OCI-LY1 (cell line): ENCODE measurements around the gene TLR9.

Source experiments
- H2AFZ ChIP-seq: fragments of 200-600 bp; sonication (generic), shearing (Covaris generic); 2 replicates; pipeline ENCODE4 v1.6.0; 2014; ENCODE audit warnings: antibody characterized with exemption, mild to moderate bottlenecking, low read length
- H3F3A ChIP-seq: fragments of 200-600 bp; sonication (generic), shearing (Covaris generic); 2 replicates; pipeline ENCODE4 v1.6.0; 2014; ENCODE audit warnings: mild to moderate bottlenecking, antibody characterized with exemption, low read length, moderate library complexity; ENCODE audit not compliant: insufficient read depth
- H3K27ac ChIP-seq: fragments of 200-600 bp; sonication (generic); 2 replicates; pipeline ENCODE4 v1.5.1; 2014; ENCODE audit warnings: low read length, mixed run types, mild to moderate bottlenecking, low read depth; ENCODE audit not compliant: poor library complexity, severe bottlenecking
- H3K27me3 ChIP-seq: fragments of 200-600 bp; sonication (generic); 2 replicates; pipeline ENCODE4 v1.6.0; 2014; ENCODE audit warnings: antibody characterized with exemption, mild to moderate bottlenecking, low read length, moderate library complexity; ENCODE audit not compliant: insufficient read depth
- H3K36me3 ChIP-seq: fragments of 200-600 bp; sonication (generic); 2 replicates; pipeline ENCODE4 v1.6.1; 2014; ENCODE audit warnings: mild to moderate bottlenecking, antibody characterized with exemption, low read length, moderate library complexity, mixed read lengths; ENCODE audit not compliant: insufficient read depth
- H3K4me1 ChIP-seq: fragments of 200-600 bp; sonication (generic); 2 replicates; pipeline ENCODE4 v1.5.1; 2014; ENCODE audit warnings: mild to moderate bottlenecking, low read length, moderate library complexity; ENCODE audit not compliant: insufficient read depth, severe bottlenecking
- H3K4me2 ChIP-seq: fragments of 200-600 bp; sonication (generic), shearing (Covaris generic); 2 replicates; pipeline ENCODE4 v1.6.1; 2014; ENCODE audit warnings: low read length
- H3K4me3 ChIP-seq: fragments of 200-600 bp; sonication (generic); 2 replicates; pipeline ENCODE4 v1.5.1; 2014; ENCODE audit warnings: low read length, low read depth, mild to moderate bottlenecking, mixed read lengths; ENCODE audit not compliant: poor library complexity, severe bottlenecking
- H3K79me2 ChIP-seq: fragments of 200-600 bp; shearing (Covaris generic); 2 replicates; pipeline ENCODE4 v1.6.1; 2016; ENCODE audit warnings: mixed run types, low read length, mixed read lengths; ENCODE audit not compliant: insufficient read depth
- H3K9ac ChIP-seq: fragments of 200-600 bp; sonication (generic), shearing (Covaris generic); 2 replicates; pipeline ENCODE4 v1.6.1; 2014; ENCODE audit warnings: mild to moderate bottlenecking, low read length, mixed read lengths
- H3K9me2 ChIP-seq: fragments of 200-600 bp; sonication (generic), shearing (Covaris generic); 2 replicates; pipeline ENCODE4 v1.6.1; 2014; ENCODE audit warnings: low read depth, mild to moderate bottlenecking, low read length, mixed read lengths
- H3K9me3 ChIP-seq: fragments of 200-600 bp; shearing (Covaris generic); 2 replicates; pipeline ENCODE4 v1.6.1; 2014; ENCODE audit warnings: low read length, mixed read lengths
- H4K20me1 ChIP-seq: fragments of 200-600 bp; sonication (generic), shearing (Covaris generic); 2 replicates; pipeline ENCODE4 v1.6.0; 2016; ENCODE audit warnings: mild to moderate bottlenecking, low read length; ENCODE audit not compliant: insufficient read depth
- EZH2 ChIP-seq: fragments of 200-600 bp; sonication (generic), shearing (Covaris generic); IDR thresholded peaks from 2 replicates; pipeline ENCODE4 v1.8.0; 2017; ENCODE audit warnings: borderline replicate concordance, mixed run types, mild to moderate bottlenecking, antibody characterized with exemption, low read length, moderate library complexity, mixed read lengths
- TF ChIP-seq, protein P1 (sequence below): fragments of 200-600 bp; sonication (generic), shearing (Covaris generic); IDR thresholded peaks from 2 replicates; pipeline ENCODE4 v1.5.1; 2017; ENCODE audit warnings: mild to moderate bottlenecking, antibody characterized with exemption, low read length, moderate library complexity, mixed read lengths

The TLR9 gene

DNA sequence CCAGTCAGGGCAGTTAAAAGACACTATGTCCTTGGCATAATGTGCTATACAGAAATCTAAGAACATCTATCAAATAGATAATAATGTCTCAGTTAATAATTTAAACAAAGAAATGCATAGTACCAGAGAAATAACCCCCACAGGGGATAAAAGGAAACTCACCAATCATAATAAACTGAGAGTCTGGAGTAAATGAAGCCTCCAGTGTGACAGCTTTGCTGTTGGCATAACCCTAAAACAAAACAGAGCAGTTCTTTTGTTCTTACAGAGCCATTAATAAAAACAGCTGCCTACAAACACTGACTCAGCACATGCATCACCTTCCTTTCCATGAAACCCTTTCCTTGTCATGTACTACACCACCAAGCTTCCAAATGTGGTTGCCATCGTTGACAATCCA, 33.6 kb upstream of the TLR9 start:
- no peak for TF ChIP-seq EZH2
- TF ChIP-seq, protein P1, sequence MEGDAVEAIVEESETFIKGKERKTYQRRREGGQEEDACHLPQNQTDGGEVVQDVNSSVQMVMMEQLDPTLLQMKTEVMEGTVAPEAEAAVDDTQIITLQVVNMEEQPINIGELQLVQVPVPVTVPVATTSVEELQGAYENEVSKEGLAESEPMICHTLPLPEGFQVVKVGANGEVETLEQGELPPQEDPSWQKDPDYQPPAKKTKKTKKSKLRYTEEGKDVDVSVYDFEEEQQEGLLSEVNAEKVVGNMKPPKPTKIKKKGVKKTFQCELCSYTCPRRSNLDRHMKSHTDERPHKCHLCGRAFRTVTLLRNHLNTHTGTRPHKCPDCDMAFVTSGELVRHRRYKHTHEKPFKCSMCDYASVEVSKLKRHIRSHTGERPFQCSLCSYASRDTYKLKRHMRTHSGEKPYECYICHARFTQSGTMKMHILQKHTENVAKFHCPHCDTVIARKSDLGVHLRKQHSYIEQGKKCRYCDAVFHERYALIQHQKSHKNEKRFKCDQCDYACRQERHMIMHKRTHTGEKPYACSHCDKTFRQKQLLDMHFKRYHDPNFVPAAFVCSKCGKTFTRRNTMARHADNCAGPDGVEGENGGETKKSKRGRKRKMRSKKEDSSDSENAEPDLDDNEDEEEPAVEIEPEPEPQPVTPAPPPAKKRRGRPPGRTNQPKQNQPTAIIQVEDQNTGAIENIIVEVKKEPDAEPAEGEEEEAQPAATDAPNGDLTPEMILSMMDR, result no peak
- Histone ChIP-seq H3K27me3 (no peaks in the 10 kb centered on the region), H3K9me3 (no peaks in the 10 kb centered on the region), H3K36me3 (peaks cover 96% of the 10 kb centered on the region), H3K4me3 (no peak overlapping the region), H3K9me2 (no peaks in the 10 kb centered on the region), H3K79me2 (no peaks in the 10 kb centered on the region), H3F3A (no peaks in the 10 kb centered on the region), H3K9ac (no peak overlapping the region), H3K4me1 (peaks cover 7% of the 10 kb centered on the region), H4K20me1 (no peaks in the 10 kb centered on the region), H3K27ac (no peak overlapping the region), H3K4me2 (no peak overlapping the region), H2AFZ (no peak overlapping the region)

DNA sequence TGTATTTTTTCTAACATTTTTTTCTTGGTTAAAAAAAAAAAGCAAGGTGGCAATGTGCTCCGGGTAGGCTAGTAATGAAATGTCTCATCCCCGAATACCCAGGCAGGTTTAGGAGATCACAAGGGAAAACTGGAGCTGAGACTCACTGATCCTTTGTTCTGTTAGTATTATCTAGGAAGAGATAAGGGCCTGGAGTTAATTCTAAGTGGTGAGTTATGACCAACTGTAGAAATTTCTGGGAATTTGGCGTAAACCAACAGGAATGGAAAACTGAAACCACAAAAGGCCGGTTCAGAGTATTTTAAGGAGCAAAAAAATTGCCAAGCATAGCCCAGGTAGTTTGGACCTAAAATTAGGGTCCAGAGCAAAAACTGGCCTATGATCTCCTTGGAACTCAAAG, 32.5 kb upstream of the TLR9 start:
- H3K4me3 ChIP-seq, result no peak overlapping the region
- H3F3A ChIP-seq, result no peaks in the 10 kb centered on the region
- no peak overlapping the region for H2AFZ ChIP-seq
- H3K36me3 ChIP-seq, result peaks cover 93% of the 10 kb centered on the region
- H3K79me2 ChIP-seq, result no peaks in the 10 kb centered on the region
- no peak overlapping the region for H3K9ac ChIP-seq
- peaks cover 18% of the 10 kb centered on the region for H3K4me1 ChIP-seq
- no peaks in the 10 kb centered on the region for H3K27me3 ChIP-seq
- no peaks in the 10 kb centered on the region for H3K9me2 ChIP-seq
- no peak overlapping the region for H3K4me2 ChIP-seq
- no peak overlapping the region for H3K27ac ChIP-seq
- H3K9me3 ChIP-seq, result no peaks in the 10 kb centered on the region
- H4K20me1 ChIP-seq, result no peaks in the 10 kb centered on the region
- TF ChIP-seq, protein P1, result no peak
- TF ChIP-seq EZH2, result no peak

DNA sequence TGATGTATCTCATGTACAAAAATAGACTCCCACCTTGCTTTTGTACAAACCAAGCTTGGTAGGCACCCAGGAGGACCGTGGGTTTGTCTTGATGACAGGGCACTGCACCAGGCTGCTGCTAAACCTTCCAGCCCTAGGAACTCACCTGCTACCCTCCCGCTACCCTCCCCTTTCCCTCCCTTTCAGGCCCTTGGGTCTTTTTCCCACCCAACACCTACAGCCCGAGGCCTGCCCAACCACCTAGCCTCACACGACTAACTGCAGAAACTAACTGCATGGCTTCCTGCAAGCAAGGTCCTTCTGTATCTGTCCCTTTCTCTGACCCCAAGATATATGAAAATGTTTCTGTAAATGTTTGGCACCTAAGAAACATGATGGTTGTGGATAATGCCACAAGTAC, 31.2 kb upstream of the TLR9 start:
- Histone ChIP-seq H3K27me3 (no peaks in the 10 kb centered on the region), H3K9me2 (no peaks in the 10 kb centered on the region), H3K27ac (no peak overlapping the region), H3K36me3 (peaks cover 93% of the 10 kb centered on the region), H3K4me3 (no peak overlapping the region), H3K4me2 (no peak overlapping the region), H2AFZ (no peak overlapping the region), H3F3A (no peaks in the 10 kb centered on the region), H3K79me2 (no peaks in the 10 kb centered on the region), H3K9me3 (no peaks in the 10 kb centered on the region), H4K20me1 (no peaks in the 10 kb centered on the region), H3K9ac (no peak overlapping the region), H3K4me1 (peaks cover 20% of the 10 kb centered on the region)
- TF ChIP-seq EZH2, result no peak
- TF ChIP-seq, protein P1, result no peak
